Effector memory CD4-positive, alpha-beta T cell (primary cell): ENCODE measurements around the gene PBX1.

Experiments
- DNase-seq, 3 donors: peaks; one replicate each; pipeline ENCODE4 v3.0.0-alpha.2; 2020
- H3K27ac ChIP-seq: 2 replicates; pipeline ENCODE4 v1.7.0; 2013; ENCODE audit warnings: mild to moderate bottlenecking, low read length, moderate library complexity; ENCODE audit not compliant: insufficient read depth, poor library complexity, severe bottlenecking
- H3K27me3 ChIP-seq: replicated peaks from 2 replicates; pipeline ENCODE4 v1.7.0; 2013; ENCODE audit warnings: mild to moderate bottlenecking, low read length; ENCODE audit not compliant: insufficient read depth, control insufficient read depth, poor library complexity, severe bottlenecking
- H3K36me3 ChIP-seq: 2 replicates; pipeline ENCODE4 v1.7.0; 2013; ENCODE audit warnings: mild to moderate bottlenecking, low read length, moderate library complexity; ENCODE audit not compliant: control insufficient read depth, insufficient read depth
- H3K4me1 ChIP-seq: 2 replicates; pipeline ENCODE4 v1.7.0; 2013; ENCODE audit warnings: low read length, mild to moderate bottlenecking; ENCODE audit not compliant: control insufficient read depth, insufficient read depth, poor library complexity, severe bottlenecking
- H3K4me3 ChIP-seq: 2 replicates; pipeline ENCODE4 v1.7.0; 2013; ENCODE audit warnings: low read length, low read depth, mild to moderate bottlenecking; ENCODE audit not compliant: insufficient read depth, poor library complexity, severe bottlenecking
- H3K9me3 ChIP-seq: 2 replicates; pipeline ENCODE4 v1.7.0; 2013; ENCODE audit warnings: mild to moderate bottlenecking, low read length, moderate library complexity; ENCODE audit not compliant: control insufficient read depth

The PBX1 gene

GRCh38 chr1:164701189-164701761, 142.3 kb downstream of the PBX1 start:
- no peaks in the 10 kb centered on the region for H3K4me1 ChIP-seq

GRCh38 chr1:164702216-164702615, 143.2 kb downstream of the PBX1 start:
- no peak overlapping the region for H3K27ac ChIP-seq
- no peaks in the 10 kb centered on the region for H3K9me3 ChIP-seq
- H3K4me3 ChIP-seq, result no peak overlapping the region
- no peaks in the 10 kb centered on the region for H3K36me3 ChIP-seq
- DNase-seq, result no peak
- no peaks in the 10 kb centered on the region for H3K4me1 ChIP-seq
- no peaks in the 10 kb centered on the region for H3K27me3 ChIP-seq

More at GRCh38 chr1:164701189-164701761, 142.3 kb downstream of the PBX1 start:
- H3K4me3 ChIP-seq, result no peak overlapping the region
- DNase-seq, result no peak
- H3K27me3 ChIP-seq, result no peaks in the 10 kb centered on the region
- H3K36me3 ChIP-seq, result no peaks in the 10 kb centered on the region
- no peak overlapping the region for H3K27ac ChIP-seq
- no peaks in the 10 kb centered on the region for H3K9me3 ChIP-seq

- Histone ChIP-seq H3K4me1 (no peaks in the 10 kb centered on the region), H3K36me3 (no peaks in the 10 kb centered on the region), H3K4me3 (no peak overlapping the region), H3K27me3 (no peaks in the 10 kb centered on the region), H3K27ac (no peak overlapping the region), H3K9me3 (no peaks in the 10 kb centered on the region)
- no peak for DNase-seq
Measured at GRCh38 chr1:164702664-164703063, 143.7 kb downstream of the PBX1 start.

GRCh38 chr1:164703463-164703862, 144.5 kb downstream of the PBX1 start:
- no peak for DNase-seq
- Histone ChIP-seq H3K9me3 (no peaks in the 10 kb centered on the region), H3K4me3 (no peak overlapping the region), H3K36me3 (no peaks in the 10 kb centered on the region), H3K27ac (no peak overlapping the region), H3K27me3 (no peaks in the 10 kb centered on the region), H3K4me1 (no peaks in the 10 kb centered on the region)

GRCh38 chr1:164703960-164704411, 145.0 kb downstream of the PBX1 start:
- Histone ChIP-seq H3K4me1 (no peaks in the 10 kb centered on the region), H3K4me3 (no peak overlapping the region), H3K27ac (no peak overlapping the region), H3K27me3 (no peaks in the 10 kb centered on the region), H3K36me3 (no peaks in the 10 kb centered on the region), H3K9me3 (no peaks in the 10 kb centered on the region)
- DNase-seq, result no peak

- H3K4me3 ChIP-seq, result no peak overlapping the region
- H3K27me3 ChIP-seq, result no peaks in the 10 kb centered on the region
- DNase-seq, result no peak
Measured at GRCh38 chr1:164704954-164705353, 146.0 kb downstream of the PBX1 start.

GRCh38 chr1:164706606-164706987, 147.6 kb downstream of the PBX1 start:
- Histone ChIP-seq H3K27me3 (no peaks in the 10 kb centered on the region), H3K4me3 (no peak overlapping the region), H3K27ac (no peak overlapping the region), H3K9me3 (no peaks in the 10 kb centered on the region), H3K4me1 (no peaks in the 10 kb centered on the region), H3K36me3 (no peaks in the 10 kb centered on the region)
- DNase-seq, result no peak

More at GRCh38 chr1:164704954-164705353, 146.0 kb downstream of the PBX1 start:
- Histone ChIP-seq H3K4me1 (no peaks in the 10 kb centered on the region), H3K27ac (no peak overlapping the region), H3K36me3 (no peaks in the 10 kb centered on the region), H3K9me3 (no peaks in the 10 kb centered on the region)

GRCh38 chr1:164707868-164708331, 148.9 kb downstream of the PBX1 start:
- DNase-seq, result no peak
- Histone ChIP-seq H3K27ac (no peak overlapping the region), H3K4me3 (no peak overlapping the region), H3K9me3 (no peaks in the 10 kb centered on the region), H3K4me1 (no peaks in the 10 kb centered on the region), H3K36me3 (no peaks in the 10 kb centered on the region), H3K27me3 (no peaks in the 10 kb centered on the region)

GRCh38 chr1:164708596-164708995, 149.6 kb downstream of the PBX1 start:
- Histone ChIP-seq H3K27ac (no peak overlapping the region), H3K4me1 (no peaks in the 10 kb centered on the region), H3K9me3 (no peaks in the 10 kb centered on the region)

GRCh38 chr1:164709126-164709525, 150.1 kb downstream of the PBX1 start:
- no peaks in the 10 kb centered on the region for H3K4me1 ChIP-seq

More at GRCh38 chr1:164708596-164708995, 149.6 kb downstream of the PBX1 start:
- no peak for DNase-seq
- no peak overlapping the region for H3K4me3 ChIP-seq
- no peaks in the 10 kb centered on the region for H3K36me3 ChIP-seq
- no peaks in the 10 kb centered on the region for H3K27me3 ChIP-seq

More at GRCh38 chr1:164709126-164709525, 150.1 kb downstream of the PBX1 start:
- DNase-seq, result no peak
- Histone ChIP-seq H3K9me3 (no peaks in the 10 kb centered on the region), H3K27ac (no peak overlapping the region), H3K4me3 (no peak overlapping the region), H3K27me3 (no peaks in the 10 kb centered on the region), H3K36me3 (no peaks in the 10 kb centered on the region)
